HepG2 (cell line): ENCODE data around the gene MBNL3. TPM values are rescaled to one million over a fixed set of nuclear protein-coding genes. Genes with fewer than 3 reads are reported as not detected.

Experiments used
- ARID3A ChIP-seq: IDR thresholded peaks from 2 replicates; pipeline ENCODE4 v1.6.1; 2012; ENCODE audit warnings: low read depth, low read length, improper control_type of control experiment
- BCL6 ChIP-seq: IDR thresholded peaks from 2 replicates; pipeline ENCODE4 v1.6.1; 2016; ENCODE audit warnings: missing genetic modification reagents, missing compliant biosample characterization
- CCAR2 ChIP-seq: fragments of 200-400 bp; formaldehyde crosslinking; optimal IDR thresholded peaks from 2 replicates; pipeline ENCODE3; 2018; ENCODE audit warnings: low read depth, mild to moderate bottlenecking, low read length, moderate library complexity
- CCDC6 ChIP-seq: sonication (generic); formaldehyde crosslinking; IDR thresholded peaks from 2 replicates; pipeline ENCODE4 v1.8.1; 2022; ENCODE audit warnings: mild to moderate bottlenecking, missing genetic modification reagents, moderate library complexity
- CEBPB ChIP-seq: IDR thresholded peaks from 2 replicates; pipeline ENCODE4 v1.6.1; 2011; ENCODE audit warnings: low read depth, low read length, improper control_type of control experiment, borderline replicate concordance
- CSRNP2 ChIP-seq: sonication (generic); formaldehyde crosslinking; conservative IDR thresholded peaks from 2 replicates; pipeline ENCODE4 v1.8.0; 2022; ENCODE audit warnings: low read depth, missing genetic modification reagents
- EZH2 ChIP-seq: conservative IDR thresholded peaks from 2 replicates; pipeline ENCODE4 v1.6.1; 2012; ENCODE audit warnings: mild to moderate bottlenecking, low read depth, low read length, moderate library complexity
- MAZ ChIP-seq, 2 experiments: sonication (generic) in 1 of 2; formaldehyde crosslinking in 1 of 2; IDR thresholded peaks; 2 replicates each; pipeline versions ENCODE4 v1.5.0 to v1.6.1; 2012 to 2020; ENCODE audit warnings: low read depth in 2 of 2, mild to moderate bottlenecking in 2 of 2, borderline replicate concordance in 1 of 2, improper control_type of control experiment in 1 of 2, low read length in 1 of 2, missing genetic modification reagents in 1 of 2, moderate library complexity in 1 of 2
- NFYB ChIP-seq: sonication (generic); formaldehyde crosslinking; IDR thresholded peaks from 2 replicates; pipeline ENCODE4 v1.4.0; 2020; ENCODE audit warnings: missing genetic modification reagents
- REST ChIP-seq, 2 experiments: IDR thresholded peaks; 2 replicates each; pipeline ENCODE4 v1.6.1; 2011 to 2012; ENCODE audit warnings: low read length in 2 of 2, borderline replicate concordance in 1 of 2, low read depth in 1 of 2, mild to moderate bottlenecking in 1 of 2, moderate library complexity in 1 of 2
- SIX1 ChIP-seq: sonication (generic); formaldehyde crosslinking; IDR thresholded peaks from 2 replicates; pipeline ENCODE4 v1.4.0; 2020; ENCODE audit warnings: missing genetic modification reagents, borderline replicate concordance
- ZBTB20 ChIP-seq: sonication (generic); formaldehyde crosslinking; IDR thresholded peaks from 2 replicates; pipeline ENCODE4 v1.8.1; 2023; ENCODE audit warnings: missing genetic modification reagents, low read depth, mild to moderate bottlenecking, borderline replicate concordance
- ZBTB38 ChIP-seq: sonication (generic); formaldehyde crosslinking; IDR thresholded peaks from 2 replicates; pipeline ENCODE4 v1.5.1; 2020; ENCODE audit warnings: mild to moderate bottlenecking, missing genetic modification reagents
- ZC3H13 ChIP-seq: sonication (generic); formaldehyde crosslinking; IDR thresholded peaks from 2 replicates; pipeline ENCODE4 v1.8.1; 2023; ENCODE audit warnings: mild to moderate bottlenecking, missing genetic modification reagents, moderate library complexity
- ZNF343 ChIP-seq: sonication (generic); formaldehyde crosslinking; IDR thresholded peaks from 2 replicates; pipeline ENCODE4 v1.4.0; 2020; ENCODE audit warnings: mild to moderate bottlenecking, missing genetic modification reagents
- ZNF460 ChIP-seq: sonication (generic); formaldehyde crosslinking; IDR thresholded peaks from 2 replicates; pipeline ENCODE4 v1.5.1; 2020; ENCODE audit warnings: missing genetic modification reagents, mild to moderate bottlenecking, borderline replicate concordance
- ZNF775 ChIP-seq: sonication (generic); formaldehyde crosslinking; IDR thresholded peaks from 2 replicates; pipeline ENCODE4 v1.4.0; 2020; ENCODE audit warnings: missing genetic modification reagents, mild to moderate bottlenecking, moderate library complexity, borderline replicate concordance
- ZNF83 ChIP-seq: sonication (generic); formaldehyde crosslinking; IDR thresholded peaks from 2 replicates; pipeline ENCODE4 v1.4.0; 2020; ENCODE audit warnings: missing genetic modification reagents, mild to moderate bottlenecking, borderline replicate concordance
- polyA plus RNA-seq, 8 experiments: library from polyadenylated mRNA; depleted of rRNA in 3 of 8; stranded (reverse) in 7 of 8; unstranded in 1 of 8; fragments of >200 nt; fragmentation: Illumina TruSeq in 4 of 8; extraction: Trizol in 4 of 8; gene quantifications; 2 replicates each; pipeline versions ENCODE4 v1.2.1 to v1.2.3, GENCODE V29; 2011 to 2016; ENCODE audit warnings: low read depth in 4 of 8, missing spikeins in 1 of 8, mixed read lengths in 1 of 8; ENCODE audit not compliant: insufficient read depth in 1 of 8
- total RNA-seq, 5 experiments: library from RNA; depleted of rRNA; stranded (reverse); fragments of >200 nt; fragmentation: Illumina TruSeq; extraction: Trizol; gene quantifications; 2 replicates each; pipeline ENCODE4 v1.2.3, GENCODE V29; 2016; ENCODE audit warnings: low read depth in 1 of 5
- TF ChIP-seq, protein P1 (sequence below): sonication (generic); formaldehyde crosslinking; IDR thresholded peaks from 2 replicates; pipeline ENCODE4 v1.4.0; 2020; ENCODE audit warnings: missing genetic modification reagents

MBNL3 gene
- total and polyA plus RNA-seq, 2 of the 13 experiments (the other 11 are each of a cell fraction or from before 2014, with no cell fraction given), result 155 to 257 TPM

DNA sequence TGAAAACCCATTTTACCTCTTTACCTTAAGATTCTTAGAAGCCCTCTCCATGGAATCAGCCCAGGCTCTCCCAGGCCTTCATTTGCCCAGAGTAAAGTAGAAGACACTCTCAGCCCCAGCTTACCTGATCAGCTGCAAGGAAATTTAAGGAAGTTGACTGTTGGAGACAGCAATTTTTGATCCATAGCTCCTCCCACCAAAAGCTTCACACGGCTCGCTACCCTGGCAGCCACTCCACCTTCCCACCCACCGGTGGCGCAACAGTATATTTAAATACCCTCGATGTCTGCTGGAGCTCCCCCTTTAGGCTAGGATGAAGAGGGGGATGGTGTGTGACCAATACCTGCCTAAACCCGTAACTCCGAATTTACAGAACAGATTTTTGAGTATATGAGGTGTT is 75.4 kb downstream of the MBNL3 start (continued):
- TF ChIP-seq REST (IDR thresholded peaks at IDR 0.05; ENCODE audit: borderline replicate concordance in 1 of 2, low read depth in 1 of 2, low read length in 2 of 2) (no peak; a peak in 1 of 4 replicates), ZBTB38 (no peak), MAZ (IDR thresholded peaks at IDR 0.05; ENCODE audit: borderline replicate concordance, low read depth, low read length) (no peak), MAZ (CRISPR knock-in tag; IDR thresholded peaks at IDR 0.05; ENCODE audit: low read depth) (no peak), ZC3H13 (no peak), SIX1 (no peak), ZNF460 (no peak), EZH2 (no peak), NFYB (CRISPR knock-in tag) (no peak), CCAR2 (no peak), ZBTB20 (CRISPR knock-in tag) (no peak), CCDC6 (no peak), ZNF343 (CRISPR knock-in tag) (no peak), ARID3A (peak; percentile 75), ZNF83 (no peak), ZNF775 (no peak), BCL6 (CRISPR knock-in tag) (peak; percentile 54), CSRNP2 (CRISPR knock-in tag) (no peak), CEBPB (peak; percentile 85)
- TF ChIP-seq, protein P1, sequence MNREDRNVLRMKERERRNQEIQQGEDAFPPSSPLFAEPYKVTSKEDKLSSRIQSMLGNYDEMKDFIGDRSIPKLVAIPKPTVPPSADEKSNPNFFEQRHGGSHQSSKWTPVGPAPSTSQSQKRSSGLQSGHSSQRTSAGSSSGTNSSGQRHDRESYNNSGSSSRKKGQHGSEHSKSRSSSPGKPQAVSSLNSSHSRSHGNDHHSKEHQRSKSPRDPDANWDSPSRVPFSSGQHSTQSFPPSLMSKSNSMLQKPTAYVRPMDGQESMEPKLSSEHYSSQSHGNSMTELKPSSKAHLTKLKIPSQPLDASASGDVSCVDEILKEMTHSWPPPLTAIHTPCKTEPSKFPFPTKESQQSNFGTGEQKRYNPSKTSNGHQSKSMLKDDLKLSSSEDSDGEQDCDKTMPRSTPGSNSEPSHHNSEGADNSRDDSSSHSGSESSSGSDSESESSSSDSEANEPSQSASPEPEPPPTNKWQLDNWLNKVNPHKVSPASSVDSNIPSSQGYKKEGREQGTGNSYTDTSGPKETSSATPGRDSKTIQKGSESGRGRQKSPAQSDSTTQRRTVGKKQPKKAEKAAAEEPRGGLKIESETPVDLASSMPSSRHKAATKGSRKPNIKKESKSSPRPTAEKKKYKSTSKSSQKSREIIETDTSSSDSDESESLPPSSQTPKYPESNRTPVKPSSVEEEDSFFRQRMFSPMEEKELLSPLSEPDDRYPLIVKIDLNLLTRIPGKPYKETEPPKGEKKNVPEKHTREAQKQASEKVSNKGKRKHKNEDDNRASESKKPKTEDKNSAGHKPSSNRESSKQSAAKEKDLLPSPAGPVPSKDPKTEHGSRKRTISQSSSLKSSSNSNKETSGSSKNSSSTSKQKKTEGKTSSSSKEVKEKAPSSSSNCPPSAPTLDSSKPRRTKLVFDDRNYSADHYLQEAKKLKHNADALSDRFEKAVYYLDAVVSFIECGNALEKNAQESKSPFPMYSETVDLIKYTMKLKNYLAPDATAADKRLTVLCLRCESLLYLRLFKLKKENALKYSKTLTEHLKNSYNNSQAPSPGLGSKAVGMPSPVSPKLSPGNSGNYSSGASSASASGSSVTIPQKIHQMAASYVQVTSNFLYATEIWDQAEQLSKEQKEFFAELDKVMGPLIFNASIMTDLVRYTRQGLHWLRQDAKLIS (CRISPR knock-in tag), result no peak
